BE2C (cell line): ENCODE measurements around the gene PDE4A.

Experiments
- DNase-seq: peaks from one replicate; pipeline ENCODE4 v3.0.0-alpha.2; 2020
- H3K27me3 ChIP-seq: fragments of 250-450 bp; sonication (Bioruptor Pico); 2 replicates; pipeline ENCODE4 v1.5.1; 2020; ENCODE audit warnings: mild to moderate bottlenecking
- H3K36me3 ChIP-seq: fragments of 250-450 bp; sonication (Bioruptor Pico); 2 replicates; pipeline ENCODE4 v1.5.1; 2020; ENCODE audit warnings: mild to moderate bottlenecking
- H3K4me1 ChIP-seq: fragments of 250-450 bp; sonication (Bioruptor Pico); 2 replicates; pipeline ENCODE4 v1.5.1; 2020
- H3K4me3 ChIP-seq: 2 replicates; pipeline ENCODE4 v1.5.1; 2011; ENCODE audit warnings: low read depth, low read length
- H3K9me3 ChIP-seq: fragments of 250-450 bp; sonication (Bioruptor Pico); 2 replicates; pipeline ENCODE4 v1.5.1; 2020
- TF ChIP-seq, protein P1 (sequence below): IDR thresholded peaks from 2 replicates; pipeline ENCODE4 v1.5.1; 2012; ENCODE audit warnings: mild to moderate bottlenecking, low read depth, low read length

The PDE4A gene

GRCh38 chr19:10518444-10519361 lies 98.4 kb downstream of the PDE4A start:
- H3K36me3 ChIP-seq = no peaks in the 10 kb centered on the region
- TF ChIP-seq, protein P1, sequence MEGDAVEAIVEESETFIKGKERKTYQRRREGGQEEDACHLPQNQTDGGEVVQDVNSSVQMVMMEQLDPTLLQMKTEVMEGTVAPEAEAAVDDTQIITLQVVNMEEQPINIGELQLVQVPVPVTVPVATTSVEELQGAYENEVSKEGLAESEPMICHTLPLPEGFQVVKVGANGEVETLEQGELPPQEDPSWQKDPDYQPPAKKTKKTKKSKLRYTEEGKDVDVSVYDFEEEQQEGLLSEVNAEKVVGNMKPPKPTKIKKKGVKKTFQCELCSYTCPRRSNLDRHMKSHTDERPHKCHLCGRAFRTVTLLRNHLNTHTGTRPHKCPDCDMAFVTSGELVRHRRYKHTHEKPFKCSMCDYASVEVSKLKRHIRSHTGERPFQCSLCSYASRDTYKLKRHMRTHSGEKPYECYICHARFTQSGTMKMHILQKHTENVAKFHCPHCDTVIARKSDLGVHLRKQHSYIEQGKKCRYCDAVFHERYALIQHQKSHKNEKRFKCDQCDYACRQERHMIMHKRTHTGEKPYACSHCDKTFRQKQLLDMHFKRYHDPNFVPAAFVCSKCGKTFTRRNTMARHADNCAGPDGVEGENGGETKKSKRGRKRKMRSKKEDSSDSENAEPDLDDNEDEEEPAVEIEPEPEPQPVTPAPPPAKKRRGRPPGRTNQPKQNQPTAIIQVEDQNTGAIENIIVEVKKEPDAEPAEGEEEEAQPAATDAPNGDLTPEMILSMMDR = no peak
- peaks cover 73% of the 10 kb centered on the region for H3K27me3 ChIP-seq
- no peaks in the 10 kb centered on the region for H3K9me3 ChIP-seq
- H3K4me3 ChIP-seq = peak overlapping the region; percentile 43; the same call in 1 of the 2 replicates
- DNase-seq = no peak
- no peaks in the 10 kb centered on the region for H3K4me1 ChIP-seq
